Mesendoderm (in vitro differentiated cells): ENCODE results near the gene MYRFL.

Experiments used
- DNase-seq: peaks from one replicate; pipeline ENCODE4 v3.0.0; 2013
- H2AK5ac ChIP-seq: 2 replicates; pipeline ENCODE4 v1.6.1; 2013; ENCODE audit warnings: low read length, inconsistent platforms
- H2BK120ac ChIP-seq: 2 replicates; pipeline ENCODE4 v1.6.1; 2013; ENCODE audit warnings: low read depth, mild to moderate bottlenecking, low read length, moderate library complexity, mixed read lengths
- H2BK15ac ChIP-seq: replicated peaks from 2 replicates; pipeline ENCODE4 v1.6.1; 2013; ENCODE audit warnings: low read depth, mild to moderate bottlenecking, moderate library complexity
- H2BK5ac ChIP-seq: 2 replicates; pipeline ENCODE4 v1.6.1; 2013; ENCODE audit warnings: low read length, inconsistent platforms
- H3K18ac ChIP-seq: 2 replicates; pipeline ENCODE4 v1.6.1; 2013; ENCODE audit warnings: mild to moderate bottlenecking, low read length, mixed read lengths
- H3K23ac ChIP-seq: one replicate; pipeline ENCODE4 v1.6.1; 2013; ENCODE audit warnings: low read length
- H3K27ac ChIP-seq: 2 replicates; pipeline ENCODE4 v1.5.1; 2013; ENCODE audit warnings: low read depth, mild to moderate bottlenecking, inconsistent platforms, low read length, moderate library complexity
- H3K27me3 ChIP-seq: 2 replicates; pipeline ENCODE4 v1.6.1; 2013; ENCODE audit warnings: low read length, control low read depth, mild to moderate bottlenecking, inconsistent platforms; ENCODE audit not compliant: insufficient read depth, poor library complexity
- H3K36me3 ChIP-seq: 2 replicates; pipeline ENCODE4 v1.6.1; 2013; ENCODE audit warnings: low read length, inconsistent platforms; ENCODE audit not compliant: control insufficient read depth, insufficient read depth
- H3K4ac ChIP-seq: one replicate; pipeline ENCODE4 v1.6.1; 2013; ENCODE audit warnings: low read depth, mild to moderate bottlenecking, low read length, moderate library complexity
- H3K4me1 ChIP-seq: 2 replicates; pipeline ENCODE4 v1.6.1; 2013; ENCODE audit warnings: low read depth, low read length, inconsistent platforms; ENCODE audit not compliant: control insufficient read depth
- H3K4me2 ChIP-seq: 2 replicates; pipeline ENCODE4 v1.6.1; 2013; ENCODE audit warnings: low read length
- H3K4me3 ChIP-seq: 2 replicates; pipeline ENCODE4 v1.5.1; 2013; ENCODE audit warnings: mild to moderate bottlenecking, low read length
- H3K56ac ChIP-seq: one replicate; pipeline ENCODE4 v1.6.1; 2013; ENCODE audit warnings: low read length
- H3K79me1 ChIP-seq: 2 replicates; pipeline ENCODE4 v1.6.1; 2013; ENCODE audit warnings: low read length, inconsistent platforms
- H3K79me2 ChIP-seq: 2 replicates; pipeline ENCODE4 v1.6.1; 2013; ENCODE audit warnings: mild to moderate bottlenecking, low read length; ENCODE audit not compliant: control insufficient read depth, insufficient read depth
- H3K9ac ChIP-seq: 2 replicates; pipeline ENCODE4 v1.6.1; 2013; ENCODE audit warnings: low read length, inconsistent platforms
- H4K5ac ChIP-seq: one replicate; pipeline ENCODE4 v1.6.1; 2013; ENCODE audit warnings: low read length
- H4K8ac ChIP-seq: one replicate; pipeline ENCODE4 v1.6.1; 2013; ENCODE audit warnings: low read depth, mild to moderate bottlenecking, control low read depth, low read length, moderate library complexity
- WGBS: extraction: QIAGEN DNeasy Blood & Tissue Kit; methylation state at CpG from one replicate; pipeline ENCODE4 v1.1.7; 2013; ENCODE audit warnings: low lambda C conversion rate, missing lambda C conversion rate; ENCODE audit not compliant: insufficient coverage; ENCODE audit errors: extremely low coverage; 5-methylcytosine and 5-hydroxymethylcytosine counted together

Gene MYRFL

DNA sequence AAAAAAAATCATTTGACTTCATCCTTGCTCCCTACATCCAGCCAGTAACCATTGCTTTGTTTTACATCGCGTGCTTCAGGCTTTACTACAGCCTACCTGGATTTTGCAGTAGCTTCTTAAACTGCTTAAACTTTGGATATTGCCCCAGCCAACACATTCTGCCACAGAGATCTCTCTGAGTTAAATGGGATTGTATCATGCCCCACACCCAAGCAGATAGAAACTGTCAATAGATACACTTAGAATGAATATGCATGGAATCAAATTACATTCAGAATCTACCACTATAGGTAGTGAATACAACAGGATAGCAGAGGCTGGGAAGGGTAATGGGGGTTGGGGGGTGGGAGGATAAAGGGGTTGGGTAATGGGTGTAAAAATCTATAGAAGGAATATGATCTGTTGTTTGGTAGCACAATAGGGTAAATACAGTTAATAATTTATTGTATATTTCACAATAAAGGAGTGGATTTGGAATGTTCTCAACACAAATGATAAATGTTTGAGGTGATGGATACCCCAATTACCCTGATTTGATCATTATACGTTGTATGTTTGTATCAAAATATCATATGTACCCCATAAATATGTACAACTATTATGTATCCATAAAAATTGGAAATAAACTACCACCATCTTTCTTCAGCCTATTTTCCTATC lies 2.7 kb upstream of the MYRFL start:
- Histone ChIP-seq H3K23ac (no peak overlapping the region), H3K79me2 (no peaks in the 10 kb centered on the region), H3K18ac (no peak overlapping the region), H3K4ac (no peak overlapping the region), H4K8ac (no peak overlapping the region), H2AK5ac (no peak overlapping the region), H3K27ac (no peak overlapping the region), H3K9ac (no peak overlapping the region), H2BK15ac (no peak overlapping the region), H3K4me3 (no peak overlapping the region), H3K4me1 (peaks cover 2% of the 10 kb centered on the region), H3K4me2 (no peak overlapping the region), H3K79me1 (no peaks in the 10 kb centered on the region), H3K36me3 (no peaks in the 10 kb centered on the region), H2BK5ac (no peak overlapping the region), H3K27me3 (no peaks in the 10 kb centered on the region), H3K56ac (no peak overlapping the region), H2BK120ac (no peak overlapping the region), H4K5ac (no peak overlapping the region)
- no peak for DNase-seq
- no CpG with 5 or more reads among the region's 3 CpGs for WGBS

DNA sequence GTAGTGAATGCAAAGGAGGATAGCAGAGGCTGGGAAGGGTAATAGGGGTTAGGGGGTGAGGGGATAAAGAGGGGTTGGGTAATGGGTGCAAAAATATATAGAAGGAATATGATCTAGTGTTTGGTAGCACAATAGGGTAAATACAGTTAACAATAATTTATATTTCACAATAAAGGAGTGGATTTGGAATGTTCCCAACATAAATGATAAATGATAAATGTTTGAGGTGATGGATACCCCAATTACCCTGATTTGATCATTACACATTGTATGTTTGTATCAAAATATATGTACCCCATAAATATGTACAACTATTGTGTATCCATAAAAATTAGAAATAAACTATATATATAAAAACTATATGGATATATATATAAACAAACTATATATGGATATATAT lies 999 bp upstream of the MYRFL start:
- Histone ChIP-seq H3K36me3 (no peaks in the 10 kb centered on the region), H2AK5ac (no peak overlapping the region), H3K4me3 (no peak overlapping the region), H2BK5ac (no peak overlapping the region), H3K27me3 (no peaks in the 10 kb centered on the region), H3K4me1 (peaks cover 2% of the 10 kb centered on the region), H4K5ac (no peak overlapping the region), H3K23ac (no peak overlapping the region), H2BK120ac (no peak overlapping the region), H3K18ac (no peak overlapping the region), H3K79me2 (no peaks in the 10 kb centered on the region), H2BK15ac (no peak overlapping the region), H3K9ac (no peak overlapping the region), H4K8ac (no peak overlapping the region), H3K79me1 (no peaks in the 10 kb centered on the region), H3K56ac (no peak overlapping the region), H3K4ac (no peak overlapping the region), H3K27ac (no peak overlapping the region), H3K4me2 (no peak overlapping the region)
- no peak for DNase-seq

DNA sequence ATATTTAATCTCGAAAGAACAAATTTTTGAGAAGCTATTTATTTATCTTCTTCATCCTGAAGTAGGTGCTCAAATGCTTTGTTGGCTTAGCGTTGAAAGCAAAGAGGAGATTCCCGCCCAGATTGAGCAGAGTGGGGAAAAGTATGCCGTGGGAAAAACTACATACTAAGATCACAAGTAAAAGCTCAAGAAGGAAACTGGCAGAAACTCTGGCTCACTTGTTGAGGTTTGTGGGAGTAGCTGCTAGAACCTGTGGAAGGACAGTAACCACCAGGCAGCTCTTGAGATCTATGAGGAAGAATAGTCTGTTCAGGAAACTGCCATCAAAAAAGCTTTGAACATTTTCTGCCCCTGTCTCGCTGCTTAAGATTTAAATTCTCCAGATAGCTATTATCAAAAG lies 3.9 kb downstream of the MYRFL start:
- DNase-seq: no peak

DNA sequence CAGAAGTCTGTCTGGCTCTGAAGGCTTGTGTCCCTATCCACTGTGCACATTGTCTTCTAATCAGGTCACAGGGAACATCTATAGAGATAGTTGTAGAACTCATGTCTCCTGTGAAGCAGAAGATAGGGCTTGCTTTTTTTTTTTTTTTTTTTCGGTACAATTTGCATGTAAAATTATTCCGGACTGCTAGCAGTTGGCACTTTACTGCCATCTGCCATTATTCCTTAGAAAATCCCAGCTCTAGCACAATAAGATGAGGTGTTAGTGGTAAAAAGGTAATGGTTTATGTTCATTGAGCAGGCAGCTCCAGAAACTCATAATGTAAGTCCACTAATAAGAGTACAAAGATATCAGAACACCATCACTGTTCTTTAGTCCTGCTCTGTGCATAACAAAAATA lies 8.7 kb downstream of the MYRFL start:
- no peak overlapping the region for H3K23ac ChIP-seq
- no peaks in the 10 kb centered on the region for H3K27me3 ChIP-seq
- H3K56ac ChIP-seq: no peak overlapping the region
- H3K18ac ChIP-seq: no peak overlapping the region
- no CpG with 5 or more reads among the region's 2 CpGs for WGBS
- no peaks in the 10 kb centered on the region for H3K79me1 ChIP-seq
- no peak overlapping the region for H2BK120ac ChIP-seq
- H3K79me2 ChIP-seq: no peaks in the 10 kb centered on the region
- H2BK15ac ChIP-seq: no peak overlapping the region
- no peak overlapping the region for H3K9ac ChIP-seq
- H2BK5ac ChIP-seq: no peak overlapping the region
- DNase-seq: no peak
- H3K4ac ChIP-seq: no peak overlapping the region
- no peak overlapping the region for H4K5ac ChIP-seq
- no peak overlapping the region for H3K4me2 ChIP-seq
- H3K27ac ChIP-seq: no peak overlapping the region
- H4K8ac ChIP-seq: no peak overlapping the region
- no peak overlapping the region for H2AK5ac ChIP-seq
- H3K4me3 ChIP-seq: no peak overlapping the region
- no peaks in the 10 kb centered on the region for H3K4me1 ChIP-seq
- H3K36me3 ChIP-seq: no peaks in the 10 kb centered on the region

More for the DNA sequence above, 3.9 kb downstream of the MYRFL start:
- Histone ChIP-seq H2AK5ac (no peak overlapping the region), H2BK5ac (no peak overlapping the region), H2BK15ac (no peak overlapping the region), H4K8ac (no peak overlapping the region), H3K18ac (no peak overlapping the region), H3K36me3 (no peaks in the 10 kb centered on the region), H2BK120ac (no peak overlapping the region), H3K9ac (no peak overlapping the region), H3K27ac (no peak overlapping the region), H4K5ac (no peak overlapping the region), H3K56ac (no peak overlapping the region), H3K27me3 (no peaks in the 10 kb centered on the region), H3K79me1 (no peaks in the 10 kb centered on the region), H3K79me2 (no peaks in the 10 kb centered on the region), H3K4me3 (no peak overlapping the region), H3K4me1 (no peaks in the 10 kb centered on the region), H3K4ac (no peak overlapping the region), H3K23ac (no peak overlapping the region), H3K4me2 (no peak overlapping the region)
- WGBS: no CpG with 5 or more reads among the region's 5 CpGs

DNA sequence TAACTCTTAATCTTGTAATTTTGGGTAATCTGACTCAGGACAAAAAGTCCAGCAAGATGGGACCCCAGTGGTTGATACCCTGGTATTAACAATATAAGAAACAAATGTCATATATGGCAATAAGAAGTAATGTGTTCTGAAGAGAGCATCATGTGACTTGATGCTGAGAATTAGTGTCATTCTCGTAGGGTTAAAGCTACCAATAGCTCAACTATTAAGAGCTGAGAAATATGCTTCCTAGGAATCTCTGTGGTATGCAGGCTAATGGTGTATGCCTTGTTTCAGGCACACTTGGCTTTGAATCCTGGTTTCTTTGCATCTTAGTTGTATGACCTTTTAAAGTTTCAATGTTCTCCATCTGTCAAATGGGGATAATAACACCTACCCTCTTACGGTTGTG lies 9.1 kb downstream of the MYRFL start:
- H3K56ac ChIP-seq: no peak overlapping the region
- no peak overlapping the region for H3K27ac ChIP-seq
- H2BK5ac ChIP-seq: no peak overlapping the region
- H3K23ac ChIP-seq: no peak overlapping the region
- no peaks in the 10 kb centered on the region for H3K36me3 ChIP-seq
- no peak overlapping the region for H3K18ac ChIP-seq
- no peak for DNase-seq
- no peak overlapping the region for H2BK120ac ChIP-seq
- no peak overlapping the region for H2BK15ac ChIP-seq
- H3K27me3 ChIP-seq: no peaks in the 10 kb centered on the region
- H3K4me3 ChIP-seq: no peak overlapping the region
- no peak overlapping the region for H4K5ac ChIP-seq
- H3K79me2 ChIP-seq: no peaks in the 10 kb centered on the region
- H3K4me2 ChIP-seq: no peak overlapping the region
- no peaks in the 10 kb centered on the region for H3K4me1 ChIP-seq
- H3K79me1 ChIP-seq: no peaks in the 10 kb centered on the region
- H4K8ac ChIP-seq: no peak overlapping the region
- H2AK5ac ChIP-seq: no peak overlapping the region
- H3K4ac ChIP-seq: no peak overlapping the region
- H3K9ac ChIP-seq: no peak overlapping the region
- WGBS: no CpG with 5 or more reads among the region's 2 CpGs

DNA sequence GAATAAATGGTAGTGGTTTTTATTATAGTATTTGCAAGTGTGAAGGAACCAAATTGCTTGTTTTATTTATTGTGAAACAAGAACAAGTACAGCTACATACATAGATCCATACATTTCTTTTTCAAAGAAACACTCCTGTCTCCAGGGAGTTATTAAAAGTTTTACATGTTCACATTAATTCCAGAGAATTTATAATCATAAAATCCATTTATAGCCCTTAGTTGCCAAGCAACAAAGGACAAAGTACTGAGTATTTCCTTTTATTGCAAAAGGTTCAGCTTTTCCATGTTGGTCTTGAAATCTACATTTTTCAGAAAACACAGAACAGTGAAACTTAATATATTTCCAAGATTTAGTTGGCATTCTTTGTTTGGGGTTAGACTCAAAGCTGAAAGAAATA lies 9.5 kb downstream of the MYRFL start:
- no peak overlapping the region for H3K9ac ChIP-seq
- no peak overlapping the region for H2BK5ac ChIP-seq
- H3K27me3 ChIP-seq: no peaks in the 10 kb centered on the region
- H3K4me3 ChIP-seq: no peak overlapping the region
- no peak overlapping the region for H2BK120ac ChIP-seq
- no peak overlapping the region for H3K56ac ChIP-seq
- no peaks in the 10 kb centered on the region for H3K79me2 ChIP-seq
- H3K4ac ChIP-seq: no peak overlapping the region
- H2BK15ac ChIP-seq: no peak overlapping the region
- no peak overlapping the region for H2AK5ac ChIP-seq
- no peaks in the 10 kb centered on the region for H3K36me3 ChIP-seq
- H4K5ac ChIP-seq: no peak overlapping the region
- H3K27ac ChIP-seq: no peak overlapping the region
- no peak for DNase-seq
- no peaks in the 10 kb centered on the region for H3K4me1 ChIP-seq
- no peak overlapping the region for H3K23ac ChIP-seq
- H3K18ac ChIP-seq: no peak overlapping the region
- no peak overlapping the region for H3K4me2 ChIP-seq
- no peaks in the 10 kb centered on the region for H3K79me1 ChIP-seq
- no peak overlapping the region for H4K8ac ChIP-seq
